Measurements from ENCODE around the gene CCDC43. TPM values are rescaled to one million over a fixed set of nuclear protein-coding genes. Genes with fewer than 3 reads are reported as not detected.
"Not testable (repeated sequence)": the region's sequence is repeated elsewhere in the genome, so short reads cannot be mapped to it uniquely, and the experiment has no call there.

The CCDC43 gene
- total RNA-seq, 1 donor from 2014 or later = 18.4 TPM

DNA sequence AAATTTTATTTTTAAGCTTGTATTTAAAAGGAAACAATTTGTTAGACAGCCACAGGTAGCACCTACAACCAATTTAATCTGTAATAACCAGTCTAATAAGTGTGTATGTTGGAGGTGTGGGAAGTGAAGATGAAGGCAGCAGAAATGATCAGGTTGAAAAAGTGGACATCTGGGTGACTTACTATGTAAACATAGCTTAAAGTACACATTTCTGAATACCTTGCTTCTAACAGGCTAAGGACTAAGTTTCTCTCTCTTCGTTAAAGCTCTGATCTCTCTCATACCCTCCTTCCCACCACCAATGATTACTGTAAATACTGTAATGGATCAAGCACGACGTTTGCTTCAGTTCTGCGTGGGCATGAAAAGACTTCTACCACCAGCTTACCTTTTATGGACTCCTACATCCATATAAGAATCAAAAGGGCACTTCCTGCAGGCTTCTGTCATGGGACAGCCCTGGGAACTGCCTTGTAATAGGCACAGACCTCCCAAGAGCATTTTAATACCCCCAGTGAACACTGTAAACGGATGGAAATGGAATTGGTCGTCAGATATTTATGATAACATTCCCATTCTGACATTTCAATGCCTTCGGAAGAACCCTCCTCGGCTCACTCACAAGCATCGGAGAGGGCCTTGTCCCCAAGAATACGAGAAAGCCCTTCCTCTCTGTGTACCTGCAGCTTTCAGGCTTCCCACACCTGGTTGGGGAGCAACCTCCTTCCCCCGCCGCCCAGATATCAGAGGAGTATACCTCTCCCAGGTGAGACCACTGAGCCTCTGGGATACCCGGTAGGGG, 700 bp downstream of the CCDC43 start:
- intact Hi-C loops (cut with DNase I) = no loop called here
- H3K9me3 ChIP-seq = no peaks in the 10 kb centered on the region
- H3K4me3 ChIP-seq = peak overlapping the region; percentile 79
- no peak for ATAC-seq
- DNase-seq = no peak
- TF ChIP-seq, protein P1, sequence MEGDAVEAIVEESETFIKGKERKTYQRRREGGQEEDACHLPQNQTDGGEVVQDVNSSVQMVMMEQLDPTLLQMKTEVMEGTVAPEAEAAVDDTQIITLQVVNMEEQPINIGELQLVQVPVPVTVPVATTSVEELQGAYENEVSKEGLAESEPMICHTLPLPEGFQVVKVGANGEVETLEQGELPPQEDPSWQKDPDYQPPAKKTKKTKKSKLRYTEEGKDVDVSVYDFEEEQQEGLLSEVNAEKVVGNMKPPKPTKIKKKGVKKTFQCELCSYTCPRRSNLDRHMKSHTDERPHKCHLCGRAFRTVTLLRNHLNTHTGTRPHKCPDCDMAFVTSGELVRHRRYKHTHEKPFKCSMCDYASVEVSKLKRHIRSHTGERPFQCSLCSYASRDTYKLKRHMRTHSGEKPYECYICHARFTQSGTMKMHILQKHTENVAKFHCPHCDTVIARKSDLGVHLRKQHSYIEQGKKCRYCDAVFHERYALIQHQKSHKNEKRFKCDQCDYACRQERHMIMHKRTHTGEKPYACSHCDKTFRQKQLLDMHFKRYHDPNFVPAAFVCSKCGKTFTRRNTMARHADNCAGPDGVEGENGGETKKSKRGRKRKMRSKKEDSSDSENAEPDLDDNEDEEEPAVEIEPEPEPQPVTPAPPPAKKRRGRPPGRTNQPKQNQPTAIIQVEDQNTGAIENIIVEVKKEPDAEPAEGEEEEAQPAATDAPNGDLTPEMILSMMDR (IDR thresholded peaks at IDR 0.05) = no peak
- H3K27ac ChIP-seq = peak overlapping the region; percentile 82
- H3K27me3 ChIP-seq (ENCODE audit: low read depth) = no peaks in the 10 kb centered on the region
- H3K36me3 ChIP-seq = peaks cover 30% of the 10 kb centered on the region
- peaks cover 29% of the 10 kb centered on the region for H3K4me1 ChIP-seq

DNA sequence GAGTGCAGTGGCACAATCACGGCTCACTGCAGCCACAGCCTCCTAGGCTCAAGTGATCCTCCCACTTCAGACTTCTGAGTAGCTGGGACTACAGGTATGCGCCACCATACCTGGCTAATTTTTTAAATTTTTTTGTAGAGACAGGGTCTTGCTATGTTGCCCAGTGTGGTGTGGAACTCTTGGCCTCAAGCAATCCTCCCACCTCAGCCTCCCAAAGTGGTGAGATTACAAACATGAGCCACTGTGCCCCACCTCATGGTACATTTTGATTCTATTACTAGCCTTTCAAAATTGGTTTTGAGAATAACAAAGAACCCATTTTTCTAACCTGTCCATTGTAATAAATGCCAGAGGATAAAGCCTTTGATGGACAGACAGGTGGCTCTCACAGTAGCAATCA, 1.4 kb downstream of the CCDC43 start:
- no peaks in the 10 kb centered on the region for H3K9me3 ChIP-seq
- TF ChIP-seq, protein P1 (IDR thresholded peaks at IDR 0.05) = no peak
- no peak overlapping the region for H3K27ac ChIP-seq
- no peak for DNase-seq
- intact Hi-C loops (cut with DNase I) = no loop called here
- no peak for ATAC-seq
- H3K4me1 ChIP-seq = peaks cover 29% of the 10 kb centered on the region
- H3K4me3 ChIP-seq = no peak overlapping the region
- peaks cover 37% of the 10 kb centered on the region for H3K36me3 ChIP-seq
- no peaks in the 10 kb centered on the region for H3K27me3 ChIP-seq (ENCODE audit: low read depth)

DNA sequence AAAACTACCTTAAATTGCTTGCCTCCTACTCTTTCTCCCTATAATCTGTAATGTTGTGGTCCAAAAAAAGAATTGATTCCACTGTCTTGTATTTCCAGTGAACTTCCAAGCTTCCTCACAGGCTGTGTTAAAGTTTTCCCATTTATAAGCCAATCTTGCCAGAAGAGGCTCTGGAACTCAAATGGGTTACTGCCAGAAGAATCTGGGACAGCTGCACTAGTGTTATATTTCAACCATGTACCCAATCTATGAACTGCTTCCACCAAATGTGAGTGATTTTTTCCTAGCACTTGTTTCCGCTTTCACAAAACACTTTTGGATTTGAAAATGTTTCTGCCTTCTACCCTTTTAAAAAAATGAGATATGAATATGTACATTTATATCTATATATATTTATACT, 1.8 kb downstream of the CCDC43 start:
- TF ChIP-seq, protein P1 (IDR thresholded peaks at IDR 0.05) = no peak
- H3K4me1 ChIP-seq = peaks cover 29% of the 10 kb centered on the region
- intact Hi-C loops (cut with DNase I) = no loop called here
- H3K36me3 ChIP-seq = peaks cover 42% of the 10 kb centered on the region
- no peak overlapping the region for H3K27ac ChIP-seq
- H3K9me3 ChIP-seq = no peaks in the 10 kb centered on the region
- no peaks in the 10 kb centered on the region for H3K27me3 ChIP-seq (ENCODE audit: low read depth)
- H3K4me3 ChIP-seq = no peak overlapping the region
- ATAC-seq (no peak), DNase-seq (no peak)

DNA sequence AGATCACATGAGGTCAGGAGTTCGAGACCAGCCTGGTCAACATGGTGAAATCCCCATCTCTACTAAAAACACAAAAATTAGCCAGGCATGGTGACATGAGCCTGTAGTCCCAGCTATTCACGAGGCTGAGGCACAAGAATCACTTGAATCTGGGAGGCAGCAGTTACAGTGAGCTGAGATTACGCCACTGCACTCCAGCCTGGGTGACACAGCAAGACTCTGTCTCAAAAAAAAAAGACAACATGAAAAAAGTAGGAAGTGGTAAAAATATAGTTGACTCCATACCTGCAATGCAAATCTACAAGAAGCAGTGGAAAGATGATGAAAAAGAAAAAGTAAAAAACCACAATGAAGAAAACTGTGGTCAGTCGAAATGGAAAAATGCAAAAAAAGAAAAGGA, 6.3 kb downstream of the CCDC43 start:
- intact Hi-C loops (cut with DNase I); H3K4me1 ChIP-seq; H3K4me3 ChIP-seq; H3K9me3 ChIP-seq; H3K27me3 ChIP-seq (ENCODE audit: low read depth); H3K27ac ChIP-seq; DNase-seq; ATAC-seq: not testable (repeated sequence)
- H3K36me3 ChIP-seq = peaks cover 85% of the 10 kb centered on the region

DNA sequence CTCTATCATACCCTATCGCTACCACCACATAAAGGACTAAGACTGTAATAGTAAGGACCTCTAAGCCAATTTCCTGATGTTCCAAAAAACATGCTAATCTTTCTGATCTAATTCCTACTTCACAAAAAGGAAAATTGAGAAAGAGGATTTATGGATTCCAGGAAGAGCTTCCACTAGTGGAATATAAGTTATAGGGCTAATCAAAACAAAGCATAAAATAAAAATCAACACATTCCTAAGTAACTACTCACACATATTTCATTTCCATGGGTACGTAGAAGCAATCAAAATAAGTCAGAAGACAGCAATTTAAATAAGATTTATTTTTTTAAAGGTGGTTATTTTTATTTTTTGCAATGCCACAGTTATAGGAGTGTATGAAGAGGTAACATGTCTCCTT, 12.4 kb downstream of the CCDC43 start:
- no peak overlapping the region for H3K4me3 ChIP-seq
- no peak for DNase-seq
- H3K9me3 ChIP-seq = no peaks in the 10 kb centered on the region
- no peak for ATAC-seq
- TF ChIP-seq, protein P1 (IDR thresholded peaks at IDR 0.05) = no peak
- no peak overlapping the region for H3K27ac ChIP-seq
- peaks cover 53% of the 10 kb centered on the region for H3K36me3 ChIP-seq
- intact Hi-C loops (cut with DNase I) = no loop called here
- no peaks in the 10 kb centered on the region for H3K4me1 ChIP-seq
- H3K27me3 ChIP-seq (ENCODE audit: low read depth) = no peaks in the 10 kb centered on the region

DNA sequence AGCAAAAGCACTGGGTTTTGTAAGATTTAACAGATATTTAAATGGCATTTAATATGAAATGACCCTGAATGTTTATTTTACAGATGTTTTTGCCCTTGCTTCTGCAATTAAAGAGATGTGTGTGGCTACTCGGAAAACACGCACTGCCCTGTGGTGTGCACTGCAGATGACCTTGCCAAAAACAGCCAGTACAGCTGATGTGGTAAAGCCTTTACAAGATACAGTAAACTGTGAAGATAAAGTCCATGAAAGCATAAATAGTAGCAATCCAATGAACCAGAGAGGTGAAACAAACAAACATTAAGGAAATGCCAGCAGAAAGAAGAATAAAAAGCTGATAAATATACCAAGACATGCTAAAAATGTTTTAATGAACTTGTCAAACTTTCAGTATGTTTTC, 15.7 kb downstream of the CCDC43 start:
- Histone ChIP-seq H3K27ac (no peak overlapping the region), H3K36me3 (peaks cover 21% of the 10 kb centered on the region), H3K4me1 (no peaks in the 10 kb centered on the region), H3K27me3 (ENCODE audit: low read depth) (no peaks in the 10 kb centered on the region), H3K9me3 (no peaks in the 10 kb centered on the region), H3K4me3 (no peak overlapping the region)
- no peak for DNase-seq
- intact Hi-C loops (cut with DNase I) = no loop called here
- TF ChIP-seq, protein P1 (IDR thresholded peaks at IDR 0.05) = no peak
- no peak for ATAC-seq

Measured in lower lobe of right lung (tissue), 2 donors.